DOHH2 (cell line): Measurements from ENCODE around the gene CLEC14A.

Experiments
- H3F3A ChIP-seq: fragments of 200-600 bp; sonication (generic), shearing (Covaris generic); 2 replicates; pipeline ENCODE4 v1.6.0; 2016; ENCODE audit warnings: antibody characterized with exemption, mild to moderate bottlenecking; ENCODE audit not compliant: control insufficient read depth, insufficient read depth
- H3K27ac ChIP-seq: fragments of 200-600 bp; sonication (generic); 2 replicates; pipeline ENCODE4 v1.5.1; 2014; ENCODE audit warnings: low read depth, mild to moderate bottlenecking, low read length, moderate library complexity
- H3K27me3 ChIP-seq: fragments of 200-600 bp; sonication (generic); 2 replicates; pipeline ENCODE4 v1.6.1; 2014; ENCODE audit warnings: mild to moderate bottlenecking, low read length, mixed read lengths; ENCODE audit not compliant: control insufficient read depth
- H3K36me3 ChIP-seq: fragments of 200-600 bp; sonication (generic); 2 replicates; pipeline ENCODE4 v1.6.1; 2014; ENCODE audit warnings: mild to moderate bottlenecking, low read length, moderate library complexity, mixed read lengths; ENCODE audit not compliant: control insufficient read depth
- H3K4me1 ChIP-seq: fragments of 200-600 bp; sonication (generic); 2 replicates; pipeline ENCODE4 v1.6.1; 2014; ENCODE audit warnings: mild to moderate bottlenecking, low read length, mixed read lengths; ENCODE audit not compliant: control insufficient read depth
- H3K4me2 ChIP-seq: fragments of 200-600 bp; sonication (generic); 2 replicates; pipeline ENCODE4 v1.6.0; 2014; ENCODE audit warnings: mild to moderate bottlenecking, low read length, moderate library complexity
- H3K4me3 ChIP-seq: fragments of 200-600 bp; sonication (generic); 2 replicates; pipeline ENCODE4 v1.5.1; 2014; ENCODE audit warnings: mild to moderate bottlenecking, low read length, mixed read lengths
- H3K79me2 ChIP-seq: fragments of 200-600 bp; sonication (generic); 2 replicates; pipeline ENCODE4 v1.6.1; 2014; ENCODE audit warnings: mild to moderate bottlenecking, low read length, mixed read lengths; ENCODE audit not compliant: control insufficient read depth
- H3K9me2 ChIP-seq: fragments of 200-600 bp; sonication (generic); replicated peaks from 2 replicates; pipeline ENCODE4 v1.6.1; 2014; ENCODE audit warnings: mild to moderate bottlenecking, low read length, mixed read lengths; ENCODE audit not compliant: control insufficient read depth
- H3K9me3 ChIP-seq: fragments of 200-600 bp; sonication (generic); 2 replicates; pipeline ENCODE4 v1.6.1; 2014; ENCODE audit warnings: antibody characterized with exemption, low read length, mixed read lengths; ENCODE audit not compliant: control insufficient read depth, insufficient read depth
- H4K20me1 ChIP-seq: fragments of 200-600 bp; sonication (generic); 2 replicates; pipeline ENCODE4 v1.6.0; 2014; ENCODE audit warnings: low read depth, mild to moderate bottlenecking, antibody characterized with exemption, low read length, moderate library complexity; ENCODE audit not compliant: control insufficient read depth, insufficient read depth
- CTCF ChIP-seq: fragments of 200-600 bp; sonication (generic); IDR thresholded peaks from one replicate; pipeline ENCODE4 v1.5.1; 2014; ENCODE audit warnings: antibody characterized with exemption, mild to moderate bottlenecking, low read depth, low read length; ENCODE audit not compliant: poor library complexity, severe bottlenecking
- EZH2phosphoT487 ChIP-seq: fragments of 200-600 bp; sonication (generic); IDR thresholded peaks from 2 replicates; pipeline ENCODE4 v1.6.1; 2017; ENCODE audit warnings: borderline replicate concordance, mild to moderate bottlenecking, antibody characterized with exemption, low read length, moderate library complexity, mixed read lengths

Gene CLEC14A

GRCh38 chr14:38205119-38205813 lies 50.6 kb downstream of the CLEC14A start:
- Histone ChIP-seq H3K27ac (no peak overlapping the region), H4K20me1 (no peaks in the 10 kb centered on the region), H3K27me3 (no peaks in the 10 kb centered on the region), H3K4me3 (no peak overlapping the region), H3K79me2 (no peaks in the 10 kb centered on the region), H3K4me2 (no peak overlapping the region), H3F3A (no peaks in the 10 kb centered on the region), H3K9me3 (peaks cover 26% of the 10 kb centered on the region), H3K4me1 (no peaks in the 10 kb centered on the region), H3K36me3 (no peaks in the 10 kb centered on the region), H3K9me2 (no peaks in the 10 kb centered on the region)
- TF ChIP-seq EZH2phosphoT487 (no peak), CTCF (no peak)

GRCh38 chr14:38204719-38205115 lies 51.2 kb downstream of the CLEC14A start:
- Histone ChIP-seq H3K4me3 (no peak overlapping the region), H3K79me2 (no peaks in the 10 kb centered on the region), H3K4me2 (no peak overlapping the region), H3K9me3 (peaks cover 20% of the 10 kb centered on the region), H4K20me1 (no peaks in the 10 kb centered on the region), H3K36me3 (no peaks in the 10 kb centered on the region), H3K27me3 (no peaks in the 10 kb centered on the region), H3K27ac (no peak overlapping the region), H3F3A (no peaks in the 10 kb centered on the region), H3K9me2 (no peaks in the 10 kb centered on the region), H3K4me1 (no peaks in the 10 kb centered on the region)
- no peak for TF ChIP-seq CTCF
- no peak for TF ChIP-seq EZH2phosphoT487
